Neural progenitor cell (in vitro differentiated cells): ENCODE measurements around the gene PKNOX2. TPM values are rescaled to one million over a fixed set of nuclear protein-coding genes. Genes with fewer than 3 reads are reported as not detected.

Source experiments
- DNase-seq: peaks from one replicate; pipeline ENCODE4 v3.0.0-alpha.2; 2016; ENCODE audit warnings: low spot score
- H2AFZ ChIP-seq: fragments of 200-600 bp; sonication (generic); replicated peaks from 2 replicates; pipeline ENCODE4 v1.6.1; 2016; ENCODE audit warnings: antibody characterized with exemption
- H3F3A ChIP-seq: fragments of 200-600 bp; sonication (generic); 2 replicates; pipeline ENCODE4 v1.6.1; 2016; ENCODE audit warnings: antibody characterized with exemption, low read depth
- H3K27ac ChIP-seq: fragments of 200-600 bp; sonication (generic); 2 replicates; pipeline ENCODE4 v1.5.1; 2016; ENCODE audit warnings: mild to moderate bottlenecking
- H3K27me3 ChIP-seq: fragments of 200-600 bp; sonication (generic); 2 replicates; pipeline ENCODE4 v1.6.1; 2016; ENCODE audit warnings: mild to moderate bottlenecking, moderate library complexity
- H3K36me3 ChIP-seq: fragments of 200-600 bp; sonication (generic); 2 replicates; pipeline ENCODE4 v1.5.1; 2016
- H3K4me1 ChIP-seq: fragments of 200-600 bp; sonication (generic); 2 replicates; pipeline ENCODE4 v1.6.1; 2016; ENCODE audit warnings: mixed run types
- H3K4me2 ChIP-seq: fragments of 200-600 bp; sonication (generic); 2 replicates; pipeline ENCODE4 v1.6.1; 2016
- H3K4me3 ChIP-seq: fragments of 200-600 bp; sonication (generic); 2 replicates; pipeline ENCODE4 v1.5.1; 2016
- H3K79me2 ChIP-seq: fragments of 200-600 bp; sonication (generic); 2 replicates; pipeline ENCODE4 v1.6.1; 2016; ENCODE audit warnings: low read depth
- H3K9ac ChIP-seq: fragments of 200-600 bp; sonication (generic); 2 replicates; pipeline ENCODE4 v1.6.1; 2016
- H3K9me3 ChIP-seq: fragments of 200-600 bp; sonication (generic); 2 replicates; pipeline ENCODE4 v1.5.1; 2016; ENCODE audit warnings: low read depth
- H4K20me1 ChIP-seq: fragments of 200-600 bp; sonication (generic); 2 replicates; pipeline ENCODE4 v1.6.1; 2016; ENCODE audit warnings: low read depth
- H3K27ac Mint-ChIP-seq: 3 replicates; pipeline ENCODE4 v1.8.0; 2021; ENCODE audit warnings: mixed read lengths
- H3K27me3 Mint-ChIP-seq: 2 replicates; pipeline ENCODE4 v1.8.0; 2022; ENCODE audit warnings: low read depth, mild to moderate bottlenecking, inconsistent platforms, moderate library complexity, mixed read lengths; ENCODE audit not compliant: insufficient read depth
- H3K36me3 Mint-ChIP-seq: 3 replicates; pipeline ENCODE4 v1.8.0; 2021; ENCODE audit warnings: mixed read lengths
- H3K4me1 Mint-ChIP-seq: 3 replicates; pipeline ENCODE4 v1.8.0; 2021; ENCODE audit warnings: mixed read lengths
- H3K4me3 Mint-ChIP-seq: 3 replicates; pipeline ENCODE4 v1.8.0; 2021; ENCODE audit warnings: mild to moderate bottlenecking, moderate library complexity, mixed read lengths
- H3K9me3 Mint-ChIP-seq: 3 replicates; pipeline ENCODE4 v1.8.0; 2020; ENCODE audit warnings: mixed read lengths
- CTCF ChIP-seq: fragments of 200-600 bp; sonication (generic); IDR thresholded peaks from 2 replicates; pipeline ENCODE4 v1.5.1; 2017; ENCODE audit warnings: antibody characterized with exemption, mild to moderate bottlenecking
- EZH2 ChIP-seq: fragments of 200-600 bp; sonication (generic); IDR thresholded peaks from 2 replicates; pipeline ENCODE4 v1.6.1; 2017; ENCODE audit warnings: antibody characterized with exemption, mild to moderate bottlenecking, moderate library complexity
- EZH2phosphoT487 ChIP-seq: fragments of 200-600 bp; sonication (generic); IDR thresholded peaks from 2 replicates; pipeline ENCODE4 v1.6.1; 2017; ENCODE audit warnings: antibody characterized with exemption
- total RNA-seq: library from RNA; depleted of rRNA; stranded (reverse); fragments of >200 nt; gene quantifications from 2 replicates; pipeline ENCODE4 v1.2.3, GENCODE V29; 2015; ENCODE audit warnings: low replicate concordance

PKNOX2 gene
- total RNA-seq, 1 donor from 2014 or later: 4.3 TPM

GRCh38 chr11:125375146-125375545 is 210.6 kb downstream of the PKNOX2 start:
- Histone ChIP-seq H3K36me3 (no peaks in the 10 kb centered on the region), H3K79me2 (no peaks in the 10 kb centered on the region), H4K20me1 (peaks cover 7% of the 10 kb centered on the region), H3F3A (peaks cover 27% of the 10 kb centered on the region), H3K27me3 (peaks cover 11% of the 10 kb centered on the region), H3K9ac (no peak overlapping the region), H2AFZ (no peak overlapping the region), H3K4me3 (no peak overlapping the region), H3K9me3 (no peaks in the 10 kb centered on the region), H3K4me1 (peaks cover 58% of the 10 kb centered on the region), H3K4me2 (no peak overlapping the region), H3K27ac (no peak overlapping the region)
- no peak overlapping the region for H3K4me3 Mint-ChIP-seq
- no peak for TF ChIP-seq EZH2phosphoT487
- TF ChIP-seq EZH2: no peak
- TF ChIP-seq CTCF: no peak
- no peak for DNase-seq
- H3K27ac Mint-ChIP-seq: peak overlapping the region; percentile 81
- H3K9me3 Mint-ChIP-seq: no peaks in the 10 kb centered on the region
- peaks cover 80% of the 10 kb centered on the region for H3K4me1 Mint-ChIP-seq
- H3K27me3 Mint-ChIP-seq: no peaks in the 10 kb centered on the region
- H3K36me3 Mint-ChIP-seq: peaks cover 25% of the 10 kb centered on the region

GRCh38 chr11:125376117-125376516 is 211.6 kb downstream of the PKNOX2 start:
- peaks cover 80% of the 10 kb centered on the region for H3K4me1 Mint-ChIP-seq
- Histone ChIP-seq H3K9ac (no peak overlapping the region), H3K4me3 (no peak overlapping the region), H3K9me3 (no peaks in the 10 kb centered on the region), H3K27me3 (peaks cover 10% of the 10 kb centered on the region), H3K79me2 (no peaks in the 10 kb centered on the region), H3K36me3 (no peaks in the 10 kb centered on the region), H3F3A (peaks cover 17% of the 10 kb centered on the region), H3K4me1 (peaks cover 53% of the 10 kb centered on the region), H2AFZ (no peak overlapping the region), H4K20me1 (no peaks in the 10 kb centered on the region), H3K27ac (no peak overlapping the region), H3K4me2 (peak overlapping the region; percentile 33)
- no peaks in the 10 kb centered on the region for H3K9me3 Mint-ChIP-seq
- peaks cover 29% of the 10 kb centered on the region for H3K36me3 Mint-ChIP-seq
- TF ChIP-seq CTCF (no peak), EZH2 (no peak), EZH2phosphoT487 (no peak)
- H3K27ac Mint-ChIP-seq: peak overlapping the region; percentile 47
- peaks cover 2% of the 10 kb centered on the region for H3K27me3 Mint-ChIP-seq
- DNase-seq: no peak
- H3K4me3 Mint-ChIP-seq: no peak overlapping the region

GRCh38 chr11:125376856-125377255 is 212.3 kb downstream of the PKNOX2 start:
- no peaks in the 10 kb centered on the region for H3K79me2 ChIP-seq
- no peak overlapping the region for H3K4me3 ChIP-seq
- peaks cover 10% of the 10 kb centered on the region for H3K27me3 ChIP-seq
- no peak overlapping the region for H3K4me2 ChIP-seq
- no peaks in the 10 kb centered on the region for H3K9me3 ChIP-seq
- Mint-ChIP-seq H3K27ac (no peak overlapping the region), H3K9me3 (no peaks in the 10 kb centered on the region), H3K27me3 (peaks cover 2% of the 10 kb centered on the region), H3K4me1 (peaks cover 80% of the 10 kb centered on the region), H3K4me3 (no peak overlapping the region), H3K36me3 (peaks cover 30% of the 10 kb centered on the region)
- no peaks in the 10 kb centered on the region for H4K20me1 ChIP-seq
- peaks cover 54% of the 10 kb centered on the region for H3K4me1 ChIP-seq
- H2AFZ ChIP-seq: no peak overlapping the region
- DNase-seq: no peak
- no peak for TF ChIP-seq CTCF
- H3K27ac ChIP-seq: no peak overlapping the region
- H3K9ac ChIP-seq: no peak overlapping the region
- no peaks in the 10 kb centered on the region for H3K36me3 ChIP-seq
- H3F3A ChIP-seq: peaks cover 13% of the 10 kb centered on the region

- no peak for DNase-seq
- H3K36me3 ChIP-seq: no peaks in the 10 kb centered on the region
- H3K4me2 ChIP-seq: no peak overlapping the region
- H3K4me1 ChIP-seq: peaks cover 54% of the 10 kb centered on the region
- peaks cover 3% of the 10 kb centered on the region for H3K27me3 Mint-ChIP-seq
- peaks cover 3% of the 10 kb centered on the region for H3F3A ChIP-seq
- H3K9ac ChIP-seq: no peak overlapping the region
- H3K9me3 Mint-ChIP-seq: no peaks in the 10 kb centered on the region
- no peaks in the 10 kb centered on the region for H3K79me2 ChIP-seq
- no peak overlapping the region for H3K4me3 ChIP-seq
- no peak overlapping the region for H2AFZ ChIP-seq
- peaks cover 78% of the 10 kb centered on the region for H3K4me1 Mint-ChIP-seq
- H3K27ac ChIP-seq: no peak overlapping the region
- no peaks in the 10 kb centered on the region for H3K27me3 ChIP-seq
- no peaks in the 10 kb centered on the region for H3K9me3 ChIP-seq
- H4K20me1 ChIP-seq: no peaks in the 10 kb centered on the region
- no peak overlapping the region for H3K27ac Mint-ChIP-seq
- H3K4me3 Mint-ChIP-seq: no peak overlapping the region
- peaks cover 31% of the 10 kb centered on the region for H3K36me3 Mint-ChIP-seq
- TF ChIP-seq EZH2: no peak
Measured at GRCh38 chr11:125378083-125378482, 213.5 kb downstream of the PKNOX2 start.
